ENCODE measurements around the gene COX15.

COX15 gene

GRCh38 chr10:99685597-99685967, 46.3 kb downstream of the COX15 start:
- no peak for TF ChIP-seq CTCF (IDR thresholded peaks at IDR 0.05; ENCODE audit: borderline replicate concordance, control extremely low read depth, extremely low read depth, insufficient read depth, missing control alignments)
- in situ Hi-C loops (cut with MboI; ENCODE audit: low sequenced_read_pairs, unreplicated experiment), result no loop called here
- DNase-seq (ENCODE audit: low spot score), result peak; percentile 31

DNA sequence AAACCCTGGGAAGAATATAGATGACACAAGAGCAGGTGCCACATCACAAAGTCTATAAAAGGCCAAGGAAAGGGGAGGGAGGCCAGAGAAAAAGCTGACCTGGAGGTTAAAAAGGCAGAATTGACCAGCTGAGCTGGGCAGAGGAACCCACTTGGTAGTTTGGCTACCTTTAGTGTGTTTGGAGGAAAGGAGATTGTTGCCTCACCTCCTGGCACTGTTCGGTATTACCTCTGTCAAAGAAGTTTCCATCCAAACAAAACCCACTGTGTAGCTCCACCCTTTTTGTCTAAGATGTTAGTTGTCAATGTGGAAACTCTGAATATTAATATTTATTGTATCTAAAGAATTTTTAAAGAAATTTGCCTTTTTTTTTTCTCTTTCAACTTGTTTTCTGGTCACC, 49.2 kb downstream of the COX15 start:
- no peak for TF ChIP-seq CTCF (IDR thresholded peaks at IDR 0.05; ENCODE audit: borderline replicate concordance, control extremely low read depth, extremely low read depth, insufficient read depth, missing control alignments)
- DNase-seq (ENCODE audit: low spot score), result no peak
- in situ Hi-C loops (cut with MboI; ENCODE audit: low sequenced_read_pairs, unreplicated experiment), result no loop called here

Data from GM13976 (cell line).